ENCODE results near the gene GRHL1.

GRHL1 gene

GRCh38 chr2:9968553-9969497 is 17.3 kb downstream of the GRHL1 start:
- in situ Hi-C loops (cut with HindIII; ENCODE audit: low pct_ligation_motif_present, low pct_unique_long_range_greater_than_20kb, low sequenced_read_pairs): no loop called here

GRCh38 chr2:9970200-9971044 is 18.9 kb downstream of the GRHL1 start:
- DNase-seq: no peak
- in situ Hi-C loops (cut with HindIII; ENCODE audit: low pct_ligation_motif_present, low pct_unique_long_range_greater_than_20kb, low sequenced_read_pairs): no loop called here

More at GRCh38 chr2:9968553-9969497, 17.3 kb downstream of the GRHL1 start:
- no peak for DNase-seq

GRCh38 chr2:9971105-9971818 is 19.8 kb downstream of the GRHL1 start:
- DNase-seq: no peak
- in situ Hi-C loops (cut with HindIII; ENCODE audit: low pct_ligation_motif_present, low pct_unique_long_range_greater_than_20kb, low sequenced_read_pairs): no loop called here

GRCh38 chr2:9971890-9972289 is 20.4 kb downstream of the GRHL1 start:
- in situ Hi-C loops (cut with HindIII; ENCODE audit: low pct_ligation_motif_present, low pct_unique_long_range_greater_than_20kb, low sequenced_read_pairs): no loop called here
- DNase-seq: no peak

- peak; percentile 41 for DNase-seq
- in situ Hi-C loops (cut with HindIII; ENCODE audit: low pct_ligation_motif_present, low pct_unique_long_range_greater_than_20kb, low sequenced_read_pairs): no loop called here
Observed at GRCh38 chr2:9972621-9973479, 21.4 kb downstream of the GRHL1 start.

GRCh38 chr2:9973690-9974089 is 22.2 kb downstream of the GRHL1 start:
- no peak for DNase-seq
- in situ Hi-C loops (cut with HindIII; ENCODE audit: low pct_ligation_motif_present, low pct_unique_long_range_greater_than_20kb, low sequenced_read_pairs): no loop called here

GRCh38 chr2:9974343-9974742 is 22.9 kb downstream of the GRHL1 start:
- in situ Hi-C loops (cut with HindIII; ENCODE audit: low pct_ligation_motif_present, low pct_unique_long_range_greater_than_20kb, low sequenced_read_pairs): no loop called here
- no peak for DNase-seq

GRCh38 chr2:9975328-9975727 is 23.8 kb downstream of the GRHL1 start:
- in situ Hi-C loops (cut with HindIII; ENCODE audit: low pct_ligation_motif_present, low pct_unique_long_range_greater_than_20kb, low sequenced_read_pairs): no loop called here
- DNase-seq: no peak

GRCh38 chr2:9975805-9976447 is 24.4 kb downstream of the GRHL1 start:
- in situ Hi-C loops (cut with HindIII; ENCODE audit: low pct_ligation_motif_present, low pct_unique_long_range_greater_than_20kb, low sequenced_read_pairs): no loop called here
- DNase-seq: peak; percentile 98

GRCh38 chr2:9979977-9980376 is 28.5 kb downstream of the GRHL1 start:
- in situ Hi-C loops (cut with HindIII; ENCODE audit: low pct_ligation_motif_present, low pct_unique_long_range_greater_than_20kb, low sequenced_read_pairs): no loop called here
- no peak for DNase-seq

- no peak for DNase-seq
- in situ Hi-C loops (cut with HindIII; ENCODE audit: low pct_ligation_motif_present, low pct_unique_long_range_greater_than_20kb, low sequenced_read_pairs): no loop called here
Observed at GRCh38 chr2:9980520-9980919, 29.0 kb downstream of the GRHL1 start.

- in situ Hi-C loops (cut with HindIII; ENCODE audit: low pct_ligation_motif_present, low pct_unique_long_range_greater_than_20kb, low sequenced_read_pairs): no loop called here
- no peak for DNase-seq
Observed at GRCh38 chr2:9981655-9982054, 30.2 kb downstream of the GRHL1 start.

GRCh38 chr2:9982248-9982647 is 30.8 kb downstream of the GRHL1 start:
- DNase-seq: no peak
- in situ Hi-C loops (cut with HindIII; ENCODE audit: low pct_ligation_motif_present, low pct_unique_long_range_greater_than_20kb, low sequenced_read_pairs): no loop called here

- in situ Hi-C loops (cut with HindIII; ENCODE audit: low pct_ligation_motif_present, low pct_unique_long_range_greater_than_20kb, low sequenced_read_pairs): no loop called here
- DNase-seq: no peak
Observed at GRCh38 chr2:9982891-9983290, 31.4 kb downstream of the GRHL1 start.

GRCh38 chr2:9983401-9984216 is 32.1 kb downstream of the GRHL1 start:
- no peak for DNase-seq
- in situ Hi-C loops (cut with HindIII; ENCODE audit: low pct_ligation_motif_present, low pct_unique_long_range_greater_than_20kb, low sequenced_read_pairs): no loop called here

GRCh38 chr2:9984217-9984739 is 32.8 kb downstream of the GRHL1 start:
- in situ Hi-C loops (cut with HindIII; ENCODE audit: low pct_ligation_motif_present, low pct_unique_long_range_greater_than_20kb, low sequenced_read_pairs): no loop called here
- DNase-seq: peak; percentile 64

Data from ACHN (cell line).